Endothelial cell of umbilical vein (primary cell): ENCODE data around the gene PASK. TPM values are rescaled to one million over a fixed set of nuclear protein-coding genes. Genes with fewer than 3 reads are reported as not detected.

Experiments used
- BruUV-seq: library from RNA; stranded (reverse); fragments of 400-500 nt; replicated peaks from 2 replicates; lab custom pipeline; 2021; lab: Mats Ljungman, UMichigan
- CTCF ChIA-PET: fragments of 300-600, 350-600 bp; sonication (Branson Sonifier 250); formaldehyde crosslinking; loops from one replicate; lab custom pipeline; 2021; ENCODE audit warnings: antibody characterized with exemption, inconsistent platforms; lab: Charles Lee
- POLR2A ChIA-PET: fragments of 300-600, 350-600 bp; sonication (Branson Sonifier 250); formaldehyde crosslinking; loops from one replicate; lab custom pipeline; 2021; ENCODE audit warnings: antibody characterized with exemption, inconsistent platforms; lab: Charles Lee
- DNase-seq: peaks from one replicate; pipeline ENCODE4 v3.0.0-alpha.2; 2011; ENCODE audit warnings: low read depth, low spot score
- FAIRE-seq: peaks from 2 replicates; lab custom pipeline; 2011; peaks lifted over from hg19 to GRCh38; lab: Jason Lieb, UNC
- H2AFZ ChIP-seq: 2 replicates; pipeline ENCODE4 v1.6.0; 2012; ENCODE audit warnings: low read depth, low read length, control low read depth, inconsistent platforms
- H3K27ac ChIP-seq: 2 replicates; pipeline ENCODE4 v1.5.1; 2011; ENCODE audit warnings: low read depth, mild to moderate bottlenecking, control low read depth, low read length, moderate library complexity; ENCODE audit not compliant: insufficient read depth
- H3K27me3 ChIP-seq, 2 experiments: 2 replicates each; pipeline versions ENCODE4 v1.6.0 to v1.6.1; 2011; ENCODE audit warnings: low read length in 2 of 2, mixed read lengths in 1 of 2; ENCODE audit not compliant: control insufficient read depth in 2 of 2, insufficient read depth in 2 of 2
- H3K36me3 ChIP-seq, 2 experiments: 2 replicates in 1 of 2; 3 replicates in 1 of 2; pipeline ENCODE4 v1.5.1; 2011; ENCODE audit warnings: low read length in 2 of 2, mild to moderate bottlenecking in 1 of 2, moderate library complexity in 1 of 2; ENCODE audit not compliant: control insufficient read depth in 2 of 2, insufficient read depth in 2 of 2; ENCODE audit errors: extremely low read depth in 1 of 2
- H3K4me1 ChIP-seq: 3 replicates; pipeline ENCODE4 v1.5.1; 2011; ENCODE audit warnings: mild to moderate bottlenecking, low read length; ENCODE audit not compliant: control insufficient read depth, insufficient read depth; ENCODE audit errors: extremely low read depth
- H3K4me2 ChIP-seq: 2 replicates; pipeline ENCODE4 v1.6.1; 2011; ENCODE audit warnings: low read length, control low read depth, mixed read lengths; ENCODE audit not compliant: insufficient read depth
- H3K4me3 ChIP-seq, 3 experiments: fragments of 200-600 bp in 1 of 3; sonication (generic), shearing (Covaris generic) in 1 of 3; replicated peaks in 1 of 3; 2 replicates each; pipeline ENCODE4 v1.5.1; 2011 to 2016; ENCODE audit warnings: control low read depth in 3 of 3, low read length in 3 of 3, mild to moderate bottlenecking in 2 of 3, inconsistent platforms in 1 of 3, low read depth in 1 of 3, moderate library complexity in 1 of 3; ENCODE audit not compliant: insufficient read depth in 1 of 3
- H3K79me2 ChIP-seq: 2 replicates; pipeline ENCODE4 v1.6.0; 2012; ENCODE audit warnings: low read length, inconsistent platforms; ENCODE audit not compliant: control insufficient read depth, insufficient read depth
- H3K9ac ChIP-seq: replicated peaks from 2 replicates; pipeline ENCODE3; 2011; ENCODE audit warnings: low read length, control low read depth; ENCODE audit not compliant: insufficient read depth; ENCODE audit errors: extremely low read depth
- H3K9me1 ChIP-seq: replicated peaks from 3 replicates; pipeline ENCODE4 v1.6.0; 2011; ENCODE audit warnings: mild to moderate bottlenecking, low read length; ENCODE audit not compliant: control insufficient read depth, insufficient read depth; ENCODE audit errors: extremely low read depth
- H3K9me3 ChIP-seq: replicated peaks from 2 replicates; pipeline ENCODE4 v1.5.1; 2012; ENCODE audit warnings: low read length, inconsistent platforms; ENCODE audit not compliant: control insufficient read depth, insufficient read depth
- H4K20me1 ChIP-seq: replicated peaks from 2 replicates; pipeline ENCODE3; 2011; ENCODE audit warnings: mild to moderate bottlenecking, low read length; ENCODE audit not compliant: control insufficient read depth, insufficient read depth; ENCODE audit errors: extremely low read depth
- CTCF ChIP-seq, 2 donors: IDR thresholded peaks; 1 replicate in 1 of 2; 2 replicates in 1 of 2; pipeline ENCODE4 v1.5.1; 2011; ENCODE audit warnings: low read length in 2 of 2, mild to moderate bottlenecking in 2 of 2, moderate library complexity in 2 of 2, control low read depth in 1 of 2, inconsistent platforms in 1 of 2, low read depth in 1 of 2; ENCODE audit not compliant: insufficient read depth in 1 of 2; ENCODE audit errors: extremely low read depth in 1 of 2
- EZH2 ChIP-seq: IDR thresholded peaks from 2 replicates; pipeline ENCODE4 v1.6.1; 2012; ENCODE audit warnings: borderline replicate concordance, low read depth, mild to moderate bottlenecking, moderate library complexity, low read length, inconsistent platforms; ENCODE audit not compliant: severe bottlenecking
- FOS ChIP-seq: IDR thresholded peaks from 2 replicates; pipeline ENCODE4 v1.6.1; 2011; ENCODE audit warnings: mild to moderate bottlenecking, low read length, moderate library complexity, borderline replicate concordance; ENCODE audit not compliant: insufficient read depth
- GATA2 ChIP-seq: IDR thresholded peaks from 2 replicates; pipeline ENCODE4 v1.7.0; 2011; ENCODE audit warnings: low read depth, mild to moderate bottlenecking, moderate library complexity, mixed read lengths, low read length; ENCODE audit not compliant: insufficient read length, insufficient read depth
- JUN ChIP-seq: IDR thresholded peaks from 2 replicates; pipeline ENCODE4 v1.6.1; 2011; ENCODE audit warnings: borderline replicate concordance, low read depth; ENCODE audit not compliant: insufficient read length, insufficient read depth
- MAX ChIP-seq: IDR thresholded peaks from 2 replicates; pipeline ENCODE4 v1.6.1; 2011; ENCODE audit not compliant: insufficient read depth, insufficient read length
- MYC ChIP-seq: IDR thresholded peaks from one replicate; pipeline ENCODE4 v1.6.1; 2011; ENCODE audit warnings: mild to moderate bottlenecking, low read depth, low read length
- POLR2A ChIP-seq: IDR thresholded peaks from 2 replicates; pipeline ENCODE4 v1.6.1; 2012; ENCODE audit warnings: low read depth, mild to moderate bottlenecking, control low read depth, low read length
- POLR2AphosphoS5 ChIP-seq: IDR thresholded peaks from 2 replicates; pipeline ENCODE4 v1.6.1; 2012; ENCODE audit warnings: low read depth, mild to moderate bottlenecking, control low read depth, low read length, moderate library complexity; ENCODE audit not compliant: insufficient read depth
- dilution Hi-C: fragments of 300-500 bp; cut with MboI; formaldehyde crosslinking; loops from one replicate; pipeline ENCODE4 v1.15.0; 2019; ENCODE audit warnings: low sequenced_read_pairs; ENCODE audit not compliant: extremely low pct_ligation_motif_present
- intact Hi-C: fragments of 100-400 bp; cut with micrococcal nuclease; formaldehyde crosslinking; loops from one replicate; pipeline ENCODE4 v1.10.0; 2022
- polyA plus RNA-seq, 4 experiments: library from polyadenylated mRNA; depleted of rRNA in 3 of 4; stranded (reverse) in 3 of 4; unstranded in 1 of 4; fragments of >200 nt; gene quantifications; 2 replicates each; pipeline versions ENCODE4 v1.2.1 to v1.2.3, GENCODE V29; 2011 to 2012; ENCODE audit warnings: missing spikeins in 1 of 4
- total RNA-seq: library from RNA; stranded (reverse); gene quantifications from 2 replicates; pipeline ENCODE4 v1.2.3, GENCODE V29; 2021

The PASK gene
- total and polyA plus RNA-seq, 2 donors (not counting 3 experiments of a cell fraction or from before 2014, with no cell fraction given): 5.7 to 17.3 TPM

- Histone ChIP-seq H3K27ac (no peak overlapping the region), H3K4me1 (no peaks in the 10 kb centered on the region), H3K9ac (no peak overlapping the region), H3K79me2 (no peaks in the 10 kb centered on the region), H3K4me3 (no peak overlapping the region), H3K4me2 (no peak overlapping the region), H2AFZ (no peak overlapping the region), H3K9me1 (no peaks in the 10 kb centered on the region), H3K9me3 (no peaks in the 10 kb centered on the region), H3K36me3 (no peaks in the 10 kb centered on the region), H3K27me3 (no peaks in the 10 kb centered on the region), H4K20me1 (no peaks in the 10 kb centered on the region)
- DNase-seq: no peak
- intact Hi-C loops (no loop called here), dilution Hi-C loops (no loop called here)
- CTCF ChIA-PET: no interaction called here
- POLR2A ChIA-PET: no interaction called here
- no peak for FAIRE-seq
- BruUV-seq: no TSS peak
- TF ChIP-seq MAX: no peak
- TF ChIP-seq FOS: no peak
- TF ChIP-seq POLR2A: no peak
- no peak for TF ChIP-seq JUN
- TF ChIP-seq CTCF (IDR thresholded peaks at IDR 0.05; ENCODE audit: extremely low read depth in 1 of 2, insufficient read depth in 1 of 2, low read depth in 1 of 2, low read length in 2 of 2): no peak
- TF ChIP-seq MYC: no peak
- no peak for TF ChIP-seq POLR2AphosphoS5
- TF ChIP-seq EZH2: no peak
- no peak for TF ChIP-seq GATA2
Measured at GRCh38 chr2:241128266-241128665, 21.0 kb downstream of the PASK start.
